Measurements from ENCODE around the gene LGALS7. TPM values are rescaled to one million over a fixed set of nuclear protein-coding genes. Genes with fewer than 3 reads are reported as not detected.

LGALS7 gene
- total RNA-seq, 2 experiments from 2014 or later = not detected

GRCh38 chr19:38727306-38727867 lies 45.9 kb downstream of the LGALS7 start:
- ChIA-PET CTCF (interaction anchor here (0.6 to 1.2 kb wide), 2 partner anchors 42 to 93 kb away, joined by 3 read pairs; no protein-coding TSS in a partner anchor), POLR2A (no interaction called here)
- Mint-ChIP-seq H3K4me1 (ENCODE audit: low read depth) (peaks cover 4% of the 10 kb centered on the region), H3K27ac (no peak overlapping the region), H3K4me3 (no peak overlapping the region), H3K27me3 (no peaks in the 10 kb centered on the region), H3K9me3 (no peaks in the 10 kb centered on the region), H3K36me3 (ENCODE audit: low read depth) (peaks cover 27% of the 10 kb centered on the region)
- no peak for ATAC-seq (ENCODE audit: poor library complexity)
- no peak overlapping the region for H3K27ac ChIP-seq (ENCODE audit: low read depth in 1 of 2, low read length in 2 of 2)
- no peaks in the 10 kb centered on the region for H3K27me3 ChIP-seq (ENCODE audit: control insufficient read depth in 1 of 2, insufficient read depth in 2 of 2, low read length in 2 of 2)
- DNase-seq = no peak
- H3K4me1 ChIP-seq (ENCODE audit: insufficient read depth, low read length) = peaks cover 17% of the 10 kb centered on the region
- no peak overlapping the region for H3K4me3 ChIP-seq (ENCODE audit: low read length)
- H3K36me3 ChIP-seq (ENCODE audit: insufficient read depth, low read length) = peaks cover 65% of the 10 kb centered on the region
- intact Hi-C loops (cut with DNase I, micrococcal nuclease) = no loop called here
- TF ChIP-seq CTCF (IDR thresholded peaks at IDR 0.05) = no peak
- H3K9me3 ChIP-seq (ENCODE audit: control insufficient read depth in 1 of 2, insufficient read depth in 1 of 2, low read length in 2 of 2) = no peaks in the 10 kb centered on the region

GRCh38 chr19:38726761-38727301 lies 46.5 kb downstream of the LGALS7 start:
- intact Hi-C loops (cut with DNase I, micrococcal nuclease) = no loop called here
- peak in 3 of 14 experiments; percentile 32 to 64 (median 45) for DNase-seq
- no peak overlapping the region for H3K4me3 Mint-ChIP-seq
- TF ChIP-seq CTCF (IDR thresholded peaks at IDR 0.05) = no peak
- Histone ChIP-seq H3K27ac (ENCODE audit: low read depth in 1 of 2, low read length in 2 of 2) (peak overlapping the region in 1 of 2 donors; percentile 15), H3K4me3 (ENCODE audit: low read length) (no peak overlapping the region), H3K27me3 (ENCODE audit: control insufficient read depth in 1 of 2, insufficient read depth in 2 of 2, low read length in 2 of 2) (no peaks in the 10 kb centered on the region), H3K4me1 (ENCODE audit: insufficient read depth, low read length) (peaks cover 17% of the 10 kb centered on the region), H3K9me3 (ENCODE audit: control insufficient read depth in 1 of 2, insufficient read depth in 1 of 2, low read length in 2 of 2) (no peaks in the 10 kb centered on the region), H3K36me3 (ENCODE audit: insufficient read depth, low read length) (peaks cover 70% of the 10 kb centered on the region)
- H3K4me1 Mint-ChIP-seq (ENCODE audit: low read depth) = peaks cover 4% of the 10 kb centered on the region
- ChIA-PET CTCF (interaction anchor here (1.2 kb wide), 1 partner anchor 43 kb away, joined by 3 read pairs; no protein-coding TSS in a partner anchor), POLR2A (no interaction called here)
- H3K9me3 Mint-ChIP-seq = no peaks in the 10 kb centered on the region
- H3K36me3 Mint-ChIP-seq (ENCODE audit: low read depth) = peaks cover 32% of the 10 kb centered on the region
- H3K27ac Mint-ChIP-seq = no peak overlapping the region
- no peak for ATAC-seq (ENCODE audit: poor library complexity)
- H3K27me3 Mint-ChIP-seq = no peaks in the 10 kb centered on the region

GRCh38 chr19:38726284-38726673 lies 47.0 kb downstream of the LGALS7 start:
- intact Hi-C loops (cut with DNase I, micrococcal nuclease) = no loop called here
- ATAC-seq (ENCODE audit: poor library complexity) (no peak), DNase-seq (no peak)
- H3K9me3 Mint-ChIP-seq = no peaks in the 10 kb centered on the region
- H3K36me3 Mint-ChIP-seq (ENCODE audit: low read depth) = peaks cover 33% of the 10 kb centered on the region
- H3K27me3 Mint-ChIP-seq = no peaks in the 10 kb centered on the region
- H3K27ac ChIP-seq (ENCODE audit: low read depth in 1 of 2, low read length in 2 of 2) = peak overlapping the region in 1 of 2 donors; percentile 15
- peaks cover 17% of the 10 kb centered on the region for H3K4me1 ChIP-seq (ENCODE audit: insufficient read depth, low read length)
- TF ChIP-seq CTCF (IDR thresholded peaks at IDR 0.05) = no peak
- no peak overlapping the region for H3K27ac Mint-ChIP-seq
- CTCF ChIA-PET = interaction anchor here (1.2 kb wide), 1 partner anchor 43 kb away, joined by 3 read pairs; no protein-coding TSS in a partner anchor
- peaks cover 4% of the 10 kb centered on the region for H3K4me1 Mint-ChIP-seq (ENCODE audit: low read depth)
- no peaks in the 10 kb centered on the region for H3K9me3 ChIP-seq (ENCODE audit: control insufficient read depth in 1 of 2, insufficient read depth in 1 of 2, low read length in 2 of 2)
- H3K27me3 ChIP-seq (ENCODE audit: control insufficient read depth in 1 of 2, insufficient read depth in 2 of 2, low read length in 2 of 2) = no peaks in the 10 kb centered on the region
- no peak overlapping the region for H3K4me3 Mint-ChIP-seq
- peaks cover 71% of the 10 kb centered on the region for H3K36me3 ChIP-seq (ENCODE audit: insufficient read depth, low read length)
- H3K4me3 ChIP-seq (ENCODE audit: low read length) = no peak overlapping the region
- POLR2A ChIA-PET = interaction anchor here (0.9 kb wide), 1 partner anchor 43 kb away, joined by 3 read pairs; no protein-coding TSS in a partner anchor

Data from CD4-positive, alpha-beta T cell (primary cell).